PFSK-1 (cell line): Measurements from ENCODE around the gene NRDE2.

Experiments
- FOXP2 ChIP-seq: optimal IDR thresholded peaks from 2 replicates; pipeline ENCODE3; 2011; ENCODE audit warnings: borderline replicate concordance, control low read depth, inconsistent platforms; ENCODE audit not compliant: insufficient read depth; ENCODE audit errors: extremely low read length, extremely low read depth
- POLR2AphosphoS5 ChIP-seq: IDR thresholded peaks from 2 replicates; pipeline ENCODE4 v1.6.1; 2012; ENCODE audit warnings: low read depth, mild to moderate bottlenecking, control low read depth, low read length, moderate library complexity
- SIN3A ChIP-seq: IDR thresholded peaks from 2 replicates; pipeline ENCODE4 v1.6.1; 2012; ENCODE audit warnings: mild to moderate bottlenecking, low read length, moderate library complexity, borderline replicate concordance; ENCODE audit not compliant: insufficient read depth
- TAF1 ChIP-seq: IDR thresholded peaks from 2 replicates; pipeline ENCODE4 v1.6.1; 2012; ENCODE audit warnings: low read length, control low read depth, borderline replicate concordance; ENCODE audit not compliant: insufficient read depth
- TF ChIP-seq, protein P1 (sequence below), 2 experiments: IDR thresholded peaks; 2 replicates each; pipeline versions ENCODE4 v1.6.1 to v1.8.0; 2011 to 2012; ENCODE audit warnings: low read depth in 2 of 2, low read length in 2 of 2, control low read depth in 1 of 2, inconsistent platforms in 1 of 2, mild to moderate bottlenecking in 1 of 2, moderate library complexity in 1 of 2; ENCODE audit not compliant: insufficient read depth in 1 of 2

The NRDE2 gene

DNA sequence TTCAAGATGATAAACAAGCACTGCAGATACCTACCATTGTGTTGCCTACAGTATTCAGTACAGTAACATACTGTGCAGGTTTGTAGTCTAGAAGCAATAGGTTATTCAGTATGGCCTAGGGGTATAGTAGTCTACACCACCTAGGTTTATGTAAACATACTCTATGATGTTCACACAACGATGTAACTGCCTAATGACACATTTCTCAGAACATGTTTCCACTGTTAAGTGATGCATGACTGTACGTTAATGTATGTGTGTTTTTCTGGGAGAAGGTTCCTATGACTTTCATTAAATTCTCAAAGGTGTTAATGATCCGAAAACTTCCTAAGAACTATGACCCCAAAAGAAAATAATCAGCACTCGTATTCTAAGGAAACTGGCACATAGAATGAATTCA is 44.2 kb upstream of the NRDE2 start:
- TF ChIP-seq TAF1 (no peak), POLR2AphosphoS5 (no peak), FOXP2 (no peak), SIN3A (no peak)
- TF ChIP-seq, protein P1, sequence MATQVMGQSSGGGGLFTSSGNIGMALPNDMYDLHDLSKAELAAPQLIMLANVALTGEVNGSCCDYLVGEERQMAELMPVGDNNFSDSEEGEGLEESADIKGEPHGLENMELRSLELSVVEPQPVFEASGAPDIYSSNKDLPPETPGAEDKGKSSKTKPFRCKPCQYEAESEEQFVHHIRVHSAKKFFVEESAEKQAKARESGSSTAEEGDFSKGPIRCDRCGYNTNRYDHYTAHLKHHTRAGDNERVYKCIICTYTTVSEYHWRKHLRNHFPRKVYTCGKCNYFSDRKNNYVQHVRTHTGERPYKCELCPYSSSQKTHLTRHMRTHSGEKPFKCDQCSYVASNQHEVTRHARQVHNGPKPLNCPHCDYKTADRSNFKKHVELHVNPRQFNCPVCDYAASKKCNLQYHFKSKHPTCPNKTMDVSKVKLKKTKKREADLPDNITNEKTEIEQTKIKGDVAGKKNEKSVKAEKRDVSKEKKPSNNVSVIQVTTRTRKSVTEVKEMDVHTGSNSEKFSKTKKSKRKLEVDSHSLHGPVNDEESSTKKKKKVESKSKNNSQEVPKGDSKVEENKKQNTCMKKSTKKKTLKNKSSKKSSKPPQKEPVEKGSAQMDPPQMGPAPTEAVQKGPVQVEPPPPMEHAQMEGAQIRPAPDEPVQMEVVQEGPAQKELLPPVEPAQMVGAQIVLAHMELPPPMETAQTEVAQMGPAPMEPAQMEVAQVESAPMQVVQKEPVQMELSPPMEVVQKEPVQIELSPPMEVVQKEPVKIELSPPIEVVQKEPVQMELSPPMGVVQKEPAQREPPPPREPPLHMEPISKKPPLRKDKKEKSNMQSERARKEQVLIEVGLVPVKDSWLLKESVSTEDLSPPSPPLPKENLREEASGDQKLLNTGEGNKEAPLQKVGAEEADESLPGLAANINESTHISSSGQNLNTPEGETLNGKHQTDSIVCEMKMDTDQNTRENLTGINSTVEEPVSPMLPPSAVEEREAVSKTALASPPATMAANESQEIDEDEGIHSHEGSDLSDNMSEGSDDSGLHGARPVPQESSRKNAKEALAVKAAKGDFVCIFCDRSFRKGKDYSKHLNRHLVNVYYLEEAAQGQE (IDR thresholded peaks at IDR 0.05; ENCODE audit: insufficient read depth in 1 of 2, low read depth in 2 of 2, low read length in 2 of 2): no peak

DNA sequence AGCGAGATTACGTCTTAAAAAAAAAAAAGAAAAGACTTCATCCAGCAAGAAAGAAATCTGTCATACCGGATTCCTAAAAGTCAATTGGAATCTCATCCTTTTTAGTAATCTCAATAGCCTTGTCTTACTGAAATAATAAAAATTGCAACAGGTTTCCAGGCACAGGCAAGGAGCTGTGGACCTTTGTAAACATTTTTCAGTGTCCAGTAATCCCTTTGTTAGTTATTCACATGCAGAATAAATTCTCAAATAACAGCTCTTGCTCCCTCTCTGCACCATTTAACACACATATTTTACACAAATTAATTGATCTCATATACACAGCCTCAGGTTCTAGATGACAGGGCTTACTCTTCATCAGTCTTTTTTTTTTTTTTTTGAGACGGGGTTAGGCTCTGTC is 43.1 kb upstream of the NRDE2 start:
- no peak for TF ChIP-seq POLR2AphosphoS5
- no peak for TF ChIP-seq FOXP2
- TF ChIP-seq TAF1: no peak
- TF ChIP-seq, protein P1 (IDR thresholded peaks at IDR 0.05; ENCODE audit: insufficient read depth in 1 of 2, low read depth in 2 of 2, low read length in 2 of 2): no peak
- no peak for TF ChIP-seq SIN3A

DNA sequence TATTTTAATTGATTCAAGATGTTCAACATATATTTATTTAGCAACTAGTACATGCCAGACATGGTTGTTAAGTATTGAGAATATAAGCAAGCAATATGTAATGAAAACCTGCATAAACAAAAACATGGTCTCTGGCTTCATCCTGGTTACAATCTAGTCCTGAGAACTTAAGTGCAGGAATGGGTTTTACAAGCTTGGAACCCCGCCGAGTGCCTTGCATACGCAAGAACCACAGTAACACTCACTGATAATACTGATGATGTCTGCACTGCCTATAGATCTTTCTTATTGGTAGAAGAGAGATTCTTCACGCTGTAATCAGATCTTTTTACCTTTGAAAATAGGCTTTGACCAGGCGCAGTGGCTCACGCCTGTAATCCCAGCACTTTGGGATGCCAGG is 42.1 kb upstream of the NRDE2 start:
- TF ChIP-seq FOXP2 (no peak), TAF1 (no peak), SIN3A (no peak), POLR2AphosphoS5 (no peak)
- TF ChIP-seq, protein P1 (IDR thresholded peaks at IDR 0.05; ENCODE audit: insufficient read depth in 1 of 2, low read depth in 2 of 2, low read length in 2 of 2): no peak

DNA sequence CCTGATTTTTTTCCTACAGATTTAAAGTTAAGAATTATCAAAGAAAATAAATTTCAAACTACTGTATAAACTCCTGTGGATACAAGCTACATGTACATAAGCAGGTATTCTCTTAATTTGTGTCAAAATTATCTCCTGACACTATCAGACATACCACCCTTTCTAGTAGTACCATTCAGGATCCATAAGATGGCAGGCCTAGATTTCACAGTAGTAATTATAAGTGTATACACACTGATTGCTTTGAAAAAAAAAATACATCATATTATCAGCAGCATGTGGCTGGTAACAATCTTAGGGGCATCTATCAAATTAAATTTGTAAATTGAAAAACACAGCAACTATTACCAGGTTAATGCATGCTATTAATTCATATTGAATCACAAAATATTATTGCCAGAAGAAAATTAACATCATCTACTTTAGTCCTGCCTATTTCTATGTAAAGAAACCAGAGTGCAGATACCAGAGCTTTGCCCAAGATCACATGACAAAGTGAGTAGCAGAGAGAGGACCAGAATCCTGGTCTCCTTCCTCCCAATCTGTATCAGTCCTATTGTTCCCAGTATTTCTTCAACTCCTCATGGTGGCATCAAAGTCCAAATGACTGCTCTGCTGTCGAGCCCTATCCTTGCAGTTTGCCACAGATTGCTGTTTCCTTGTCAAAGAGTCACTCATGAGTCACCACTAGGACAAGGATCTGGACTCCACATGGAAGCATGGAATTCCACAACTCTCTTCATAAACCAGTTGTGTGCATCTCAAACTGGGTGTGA is 37.4 kb upstream of the NRDE2 start:
- TF ChIP-seq FOXP2 (no peak), SIN3A (no peak), POLR2AphosphoS5 (no peak), TAF1 (no peak)
- TF ChIP-seq, protein P1 (IDR thresholded peaks at IDR 0.05; ENCODE audit: insufficient read depth in 1 of 2, low read depth in 2 of 2, low read length in 2 of 2): no peak

DNA sequence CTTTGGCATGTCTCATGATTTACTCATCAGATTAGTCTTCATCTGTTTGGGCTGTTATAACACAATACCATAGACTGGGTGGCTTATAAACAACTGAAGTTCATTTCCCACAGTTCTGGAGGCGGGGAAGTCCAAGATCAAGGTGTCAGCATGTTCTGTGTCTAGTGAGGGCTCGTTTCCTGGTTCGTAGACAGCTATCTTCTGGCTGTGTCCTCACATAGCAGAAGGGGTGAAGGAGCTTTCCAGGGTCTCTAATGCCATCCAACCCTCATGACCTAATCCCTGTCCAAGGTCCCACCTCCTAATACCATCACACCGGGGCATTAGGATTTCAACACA is 30.8 kb upstream of the NRDE2 start:
- TF ChIP-seq TAF1: no peak
- no peak for TF ChIP-seq POLR2AphosphoS5
- TF ChIP-seq FOXP2: no peak
- TF ChIP-seq SIN3A: no peak
- TF ChIP-seq, protein P1 (IDR thresholded peaks at IDR 0.05; ENCODE audit: insufficient read depth in 1 of 2, low read depth in 2 of 2, low read length in 2 of 2): no peak
